Pons (tissue), 1 donor: ENCODE measurements around the gene ZSWIM3.
"Not testable (repeated sequence)": the region's sequence is repeated elsewhere in the genome, so short reads cannot be mapped to it uniquely, and the experiment has no call there.

Source experiments
- DNase-seq: peaks from one replicate; pipeline ENCODE4 v3.0.0-alpha.2; 2016; ENCODE audit warnings: low spot score

ZSWIM3 gene

DNA sequence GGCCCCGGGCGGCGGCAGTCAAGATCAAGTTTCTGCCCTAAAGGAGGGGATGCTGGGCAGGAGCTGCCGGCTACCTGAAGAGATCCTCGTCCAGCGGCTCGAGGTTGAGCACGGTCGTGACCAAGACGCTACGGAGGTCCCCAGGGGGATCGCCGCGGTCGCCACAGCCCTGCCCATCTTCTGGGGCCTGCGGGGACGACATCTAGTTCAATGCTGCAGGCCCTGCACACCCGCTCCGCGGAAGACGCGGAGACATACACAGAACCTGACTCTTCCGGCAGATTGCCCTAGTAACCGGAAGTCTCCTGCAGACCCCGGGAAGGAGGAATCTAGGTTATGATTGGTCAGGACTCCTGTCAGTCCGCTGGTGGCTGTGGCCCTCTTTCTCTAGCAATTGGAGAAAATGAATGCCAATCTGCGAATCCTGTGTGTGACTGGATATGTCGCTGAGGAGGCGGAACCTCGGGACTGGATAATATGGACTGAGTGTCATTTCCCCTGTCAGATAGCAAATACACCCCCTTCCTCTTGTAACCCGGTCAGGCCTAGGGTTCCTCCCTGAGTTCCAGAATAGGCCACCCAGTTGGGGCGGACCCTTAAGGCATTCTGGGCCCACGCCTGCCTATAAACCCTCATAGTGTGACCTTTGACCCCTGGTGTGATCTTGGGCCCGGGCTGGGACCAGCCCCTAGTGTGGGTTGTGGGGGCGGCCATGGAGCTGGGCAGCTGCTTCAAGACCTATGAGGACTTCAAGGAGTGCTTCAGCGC, at the start of gene ZSWIM3, which contains the start of gene ACOT8:
Gene ZSWIM3, plus strand, starts transcription at position 501 of the 768 bp plus-strand sequence. Its CDS starts 212 bp downstream, at position 713.
Gene ACOT8, minus strand, starts transcription at position 279 of the 768 bp plus-strand sequence. Its CDS starts 77 bp downstream, at position 202.
- DNase-seq: peak; percentile 100

DNA sequence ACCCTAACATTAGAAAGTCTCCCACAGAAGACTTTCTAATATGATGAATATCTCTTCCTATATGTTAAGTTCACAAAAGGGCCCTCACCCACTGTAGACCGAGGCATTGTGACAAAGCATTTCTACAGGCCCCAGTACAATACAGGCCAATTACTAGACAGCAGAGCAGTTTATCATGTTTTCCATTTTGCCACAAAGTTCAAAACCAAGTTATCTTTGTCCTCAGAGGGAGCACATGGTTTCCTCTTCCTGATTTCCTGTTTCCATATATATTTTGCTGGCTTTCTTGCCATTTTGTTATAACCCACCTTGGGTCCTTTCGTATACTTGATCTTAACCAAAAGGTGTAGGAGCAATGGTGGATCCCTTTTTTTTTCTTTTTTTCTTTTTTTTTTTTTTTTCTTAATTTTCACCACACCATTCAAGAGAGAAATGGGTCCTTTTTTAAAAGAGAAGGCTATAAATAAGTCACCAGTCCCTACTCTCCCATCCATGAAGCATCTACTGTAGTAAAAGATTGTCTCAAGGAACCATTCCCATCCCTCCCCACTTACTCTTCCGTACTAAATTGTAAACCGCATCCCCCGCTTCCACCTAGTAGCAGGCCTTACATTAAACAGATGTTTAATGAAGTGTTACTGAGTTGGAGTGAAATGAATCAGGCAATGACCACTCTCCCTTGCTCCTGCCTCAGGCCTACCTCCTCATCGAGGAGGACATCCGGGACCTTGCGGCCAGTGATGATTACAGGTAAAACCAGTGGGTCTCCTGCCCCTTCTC, 47.0 kb upstream of the ZSWIM3 start:
- no peak for DNase-seq

DNA sequence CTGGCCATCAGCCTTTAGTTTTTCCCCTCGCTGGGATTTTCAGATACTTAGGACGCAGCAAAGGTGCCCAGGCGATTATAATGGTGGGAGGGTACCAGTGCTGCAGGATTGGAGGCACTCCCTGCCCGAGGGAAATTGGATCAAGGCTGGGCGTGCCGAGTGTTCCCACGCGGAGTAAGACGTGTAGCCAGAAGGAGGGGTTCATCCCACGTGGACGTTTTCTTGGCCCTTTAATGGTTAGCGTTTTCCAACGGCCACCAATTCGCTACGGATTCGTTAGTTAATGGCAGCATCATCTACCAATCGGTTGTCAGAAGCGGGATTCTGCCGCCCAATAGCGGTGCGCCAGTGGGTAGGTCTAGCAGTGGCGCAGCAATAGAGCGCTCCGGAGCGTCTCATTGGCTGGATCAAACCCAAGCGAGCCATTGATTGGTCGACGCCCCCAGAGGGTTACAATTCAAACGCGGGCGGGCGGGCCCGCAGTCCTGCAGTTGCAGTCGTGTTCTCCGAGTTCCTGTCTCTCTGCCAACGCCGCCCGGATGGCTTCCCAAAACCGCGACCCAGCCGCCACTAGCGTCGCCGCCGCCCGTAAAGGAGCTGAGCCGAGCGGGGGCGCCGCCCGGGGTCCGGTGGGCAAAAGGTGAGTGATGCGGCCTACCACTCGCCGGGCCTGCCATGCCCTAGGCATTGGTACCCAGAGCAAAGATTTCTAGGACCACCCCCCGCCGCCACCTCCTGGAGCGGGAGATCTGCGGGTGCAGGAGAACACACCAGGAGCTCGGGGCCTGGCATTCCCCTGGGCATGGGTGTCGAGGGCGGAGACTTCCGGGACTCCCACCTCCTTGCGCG, 45.0 kb upstream of the ZSWIM3 start, which contains the start of gene UBE2C:
Gene UBE2C, plus strand, starts transcription at position 488 of the 849 bp plus-strand sequence. Its CDS starts 52 bp downstream, at position 540.
- DNase-seq: peak; percentile 99

DNA sequence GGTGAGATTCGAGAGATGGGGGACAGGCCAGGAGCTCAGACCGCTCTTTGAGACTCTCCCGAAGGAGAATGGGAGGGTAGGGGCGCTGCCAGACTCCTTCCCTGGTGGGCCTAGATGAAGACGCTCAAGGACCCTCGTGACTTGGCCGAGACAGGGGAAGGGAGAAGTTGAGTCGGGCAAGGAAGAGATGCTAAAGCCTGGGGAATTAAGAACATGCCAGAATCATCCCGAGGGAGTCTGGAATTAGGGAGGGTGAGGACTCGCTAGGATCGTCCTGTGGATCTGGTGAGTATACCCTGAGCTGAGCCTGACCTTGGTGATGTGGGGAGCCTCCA, 44.4 kb upstream of the ZSWIM3 start:
- DNase-seq: no peak

DNA sequence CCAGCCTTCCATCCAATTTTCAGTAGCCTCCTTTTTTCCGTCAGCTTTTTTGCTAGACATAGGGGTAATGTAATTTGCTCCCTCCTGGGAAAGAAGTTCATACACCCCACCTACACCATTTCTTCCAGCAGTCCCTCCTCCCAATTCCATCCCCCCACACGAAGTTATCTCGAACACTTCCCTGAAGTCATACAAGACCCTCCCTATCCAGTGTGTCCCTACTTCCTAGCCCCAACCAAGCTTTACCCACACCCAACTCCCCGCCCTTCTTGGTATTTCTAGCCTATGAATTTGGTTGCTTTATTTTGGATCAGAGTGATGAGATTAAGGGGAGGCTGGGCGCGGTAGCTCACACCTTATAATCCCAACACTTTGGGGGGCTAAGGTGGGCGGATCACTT, 43.9 kb upstream of the ZSWIM3 start:
- DNase-seq: no peak

DNA sequence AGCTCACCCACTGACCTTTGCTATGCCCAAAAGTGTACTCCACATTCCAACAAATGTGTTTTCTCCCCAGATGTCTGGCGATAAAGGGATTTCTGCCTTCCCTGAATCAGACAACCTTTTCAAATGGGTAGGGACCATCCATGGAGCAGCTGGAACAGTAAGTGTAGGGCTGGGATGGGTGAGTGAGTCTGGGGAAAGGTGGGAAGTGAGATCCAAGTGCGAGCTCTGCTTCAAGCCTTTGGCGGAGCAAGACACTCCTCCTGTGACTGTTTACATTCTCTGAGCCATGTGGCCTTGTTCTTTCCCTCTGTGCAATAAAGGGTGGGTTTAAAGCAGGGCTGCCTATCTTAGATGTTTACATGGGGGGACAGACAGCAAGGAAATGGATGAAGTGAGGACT, 43.1 kb upstream of the ZSWIM3 start:
- no peak for DNase-seq

DNA sequence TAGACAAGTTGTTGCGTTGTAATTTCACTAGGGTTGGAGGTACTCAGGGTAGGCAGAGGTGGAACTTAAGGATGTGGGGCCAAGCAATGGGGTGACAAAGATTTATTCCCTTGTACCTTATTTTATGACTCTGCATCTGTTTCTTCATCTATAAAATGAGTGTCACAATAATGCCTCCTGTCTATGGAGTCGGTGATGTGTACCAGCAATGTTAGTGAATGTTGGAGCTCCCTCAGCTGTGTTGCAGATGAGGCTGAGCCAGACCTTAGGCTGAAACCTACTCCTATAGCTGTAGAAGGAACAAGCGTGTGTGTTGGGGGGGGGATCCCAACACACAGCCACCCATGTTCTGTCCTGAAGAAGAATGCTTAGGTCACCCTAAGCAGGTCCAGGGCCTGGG, 40.5 kb upstream of the ZSWIM3 start:
- DNase-seq: no peak

DNA sequence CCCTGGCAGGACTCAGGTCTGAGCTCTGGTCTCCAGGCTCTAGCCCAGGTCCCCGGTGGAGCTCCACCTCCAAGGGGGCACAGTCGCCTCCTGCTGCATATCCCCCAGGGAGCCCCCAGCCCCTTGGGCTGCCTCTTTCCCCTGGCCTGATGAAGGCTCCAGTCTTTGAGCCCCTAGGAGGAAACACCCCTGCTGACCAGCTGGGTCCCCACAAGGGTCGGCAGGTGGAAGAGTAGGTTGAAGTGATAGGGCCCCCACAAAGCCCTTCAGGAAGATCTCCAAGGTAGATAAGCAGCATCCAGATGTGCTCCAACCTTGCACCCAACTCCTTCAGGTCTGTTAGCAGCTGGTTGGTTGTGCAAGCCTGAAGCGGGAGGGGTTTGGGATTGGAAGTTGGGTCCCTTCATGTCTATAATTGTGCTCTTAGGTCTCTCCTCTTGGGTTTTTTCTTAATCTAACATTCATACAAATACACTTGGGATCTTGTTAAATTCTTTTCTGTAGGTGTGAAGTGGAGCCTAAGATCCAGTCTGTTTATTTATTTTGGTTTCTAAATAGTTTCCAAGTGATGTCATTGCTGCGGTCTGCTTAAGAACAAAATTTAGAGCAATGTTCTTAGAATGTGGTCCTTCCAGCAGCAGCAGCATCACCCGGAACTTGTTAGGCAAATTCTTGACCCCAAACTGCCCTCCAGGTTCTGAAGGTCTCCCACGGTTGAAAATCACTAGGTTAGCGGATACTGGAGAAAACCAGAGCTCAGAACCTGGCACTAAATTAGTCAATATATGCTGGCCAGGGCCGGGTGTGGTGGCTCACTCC, 39.8 kb upstream of the ZSWIM3 start:
- DNase-seq: no peak

DNA sequence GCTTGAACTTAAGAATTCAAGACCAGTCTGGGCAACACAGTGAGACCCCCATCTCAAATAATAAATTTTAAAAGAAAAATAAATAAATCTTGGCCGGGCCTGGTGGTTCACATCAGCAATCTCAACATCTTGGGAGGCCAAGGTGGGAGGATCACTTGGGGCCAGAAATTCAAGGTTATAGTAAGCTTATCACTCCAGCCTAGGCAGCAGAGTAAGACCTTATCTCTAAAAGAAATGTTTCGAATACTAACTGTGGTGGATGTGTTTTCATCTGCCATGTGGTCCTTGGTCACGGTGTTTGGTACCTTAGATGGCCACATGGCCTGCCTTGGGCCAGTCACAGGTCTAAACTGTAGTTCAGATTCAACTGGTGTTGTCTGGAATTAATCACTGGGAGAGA, 39.2 kb upstream of the ZSWIM3 start:
- no peak for DNase-seq

DNA sequence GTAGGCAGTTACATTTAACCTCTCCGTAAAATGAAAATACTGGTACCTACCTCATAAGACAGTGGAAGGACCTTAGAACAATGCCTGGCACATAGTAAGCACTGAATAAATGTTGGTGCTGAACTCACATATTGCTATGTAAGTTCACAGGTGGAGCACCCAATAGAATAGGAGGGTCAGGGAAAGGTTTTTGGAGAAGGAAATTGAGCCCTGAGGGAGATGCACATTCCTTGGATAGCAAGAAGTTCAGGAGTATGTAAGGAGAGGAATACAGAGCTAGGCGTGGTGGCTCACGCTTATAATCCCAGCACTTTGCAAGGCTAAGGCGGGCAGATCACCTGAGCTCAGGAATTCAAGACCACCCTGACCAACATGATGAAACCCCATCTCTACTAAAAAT, 37.9 kb upstream of the ZSWIM3 start:
- no peak for DNase-seq

DNA sequence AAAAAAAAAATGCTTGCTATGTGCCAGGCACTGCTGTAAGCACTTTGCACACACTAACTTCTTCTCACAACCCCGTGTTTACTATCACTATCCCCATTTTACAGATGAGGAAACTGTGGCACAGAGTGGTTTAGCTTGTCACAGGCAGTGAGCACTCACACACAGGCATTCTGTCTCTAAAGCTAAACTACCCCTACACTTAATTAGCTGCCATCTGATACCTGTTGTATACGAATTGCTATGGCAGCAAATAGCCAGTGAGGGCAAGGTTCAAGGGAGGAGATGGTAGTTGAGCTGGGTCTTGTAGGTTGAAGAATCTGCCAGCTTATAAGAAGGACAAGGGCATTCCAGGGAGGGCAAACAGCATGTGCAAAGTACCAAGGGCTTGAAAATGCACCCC, 35.5 kb upstream of the ZSWIM3 start:
- DNase-seq: no peak

DNA sequence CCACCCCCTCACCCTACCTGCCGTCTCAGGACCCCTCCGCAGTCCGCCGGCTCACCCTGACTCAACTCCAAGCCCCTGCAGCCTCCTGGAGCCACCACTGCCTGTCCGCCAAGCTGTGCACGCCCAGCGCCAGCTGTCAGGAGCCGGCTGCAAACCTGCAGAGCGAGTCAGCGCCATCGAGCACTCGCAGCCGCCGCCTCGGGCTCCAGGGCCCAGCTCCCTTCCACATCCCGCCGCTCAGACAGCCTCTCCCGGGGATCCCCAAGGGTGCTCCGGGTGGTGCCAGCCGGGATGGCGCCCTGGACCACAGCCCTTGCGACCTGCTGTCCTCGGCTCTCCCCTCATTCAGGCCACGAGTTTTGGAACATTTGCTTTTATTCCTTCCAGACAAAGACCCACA, 34.6 kb upstream of the ZSWIM3 start:
- DNase-seq: no peak

DNA sequence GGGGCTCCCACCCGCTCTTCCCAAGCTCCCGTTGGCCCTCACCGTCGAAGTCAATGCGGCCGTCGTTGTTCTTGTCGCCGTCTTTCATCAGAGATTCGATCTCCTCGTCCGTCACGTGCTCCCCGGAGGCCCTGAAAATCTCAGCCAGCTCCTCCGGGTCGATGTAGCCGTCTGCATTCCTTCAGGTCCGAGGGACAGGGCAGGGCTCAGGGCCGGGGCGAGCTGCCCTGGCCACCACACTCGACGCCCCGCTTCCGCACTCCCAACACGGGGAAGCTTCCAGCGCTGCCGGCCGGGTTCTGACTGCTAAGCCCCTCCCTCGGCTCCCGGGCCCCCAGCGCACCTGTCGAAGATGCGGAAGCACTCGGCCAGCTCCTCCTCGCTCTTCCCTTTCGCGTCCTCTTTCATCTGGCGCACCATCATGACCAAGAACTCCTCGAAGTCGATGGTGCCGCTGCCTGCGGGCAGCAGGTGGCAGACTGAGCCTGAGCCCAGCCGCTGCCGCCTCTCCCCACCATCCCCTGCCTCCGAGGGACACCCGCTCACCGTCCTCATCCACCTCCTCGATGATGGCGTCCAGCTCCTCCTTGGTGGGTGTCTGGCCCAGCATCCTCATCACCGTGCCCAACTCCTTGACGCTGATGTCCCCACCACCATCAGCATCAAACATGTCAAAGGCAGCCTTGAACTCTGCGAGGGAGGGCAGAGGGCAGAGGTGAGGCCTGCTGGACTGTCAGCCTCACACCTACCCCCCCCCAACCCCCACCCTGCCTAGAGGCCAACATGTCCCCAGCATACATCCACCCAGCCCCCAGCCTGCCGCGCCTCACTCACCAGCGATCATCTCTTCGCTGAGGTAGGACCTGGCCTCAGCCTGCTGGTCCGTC, 33.2 kb upstream of the ZSWIM3 start:
- no peak for DNase-seq

DNA sequence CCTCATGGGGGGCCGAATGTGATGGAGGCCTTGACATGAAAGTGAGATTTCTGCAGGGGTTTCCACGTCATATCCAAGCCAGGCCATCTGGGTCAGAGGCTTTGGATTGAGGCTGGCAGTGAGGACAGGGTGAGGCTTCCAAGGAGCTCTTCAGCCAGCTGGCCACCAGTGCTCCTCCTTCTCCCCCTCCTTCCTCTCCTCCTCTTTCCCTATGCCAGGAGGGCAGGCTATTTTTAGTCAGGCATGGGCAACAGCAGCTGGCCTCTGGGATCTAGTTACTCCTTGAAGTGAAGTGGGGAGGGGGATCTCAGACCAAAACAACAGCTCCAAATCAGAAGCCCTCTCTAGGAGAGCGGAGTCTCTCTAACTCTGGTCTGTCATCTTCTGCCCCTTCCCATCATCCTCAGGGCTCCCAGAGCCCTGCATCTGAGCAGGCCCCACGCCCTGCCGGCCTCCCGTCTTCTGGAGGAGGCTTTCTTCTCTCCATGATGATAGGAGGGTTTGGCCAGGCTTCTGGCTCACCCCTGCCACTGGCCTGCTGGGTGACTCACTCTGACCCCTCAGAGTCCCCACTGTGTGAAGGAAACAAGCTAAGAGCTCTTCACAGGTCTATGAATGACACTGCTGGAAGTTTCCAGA, 30.9 kb upstream of the ZSWIM3 start:
- no peak for DNase-seq

DNA sequence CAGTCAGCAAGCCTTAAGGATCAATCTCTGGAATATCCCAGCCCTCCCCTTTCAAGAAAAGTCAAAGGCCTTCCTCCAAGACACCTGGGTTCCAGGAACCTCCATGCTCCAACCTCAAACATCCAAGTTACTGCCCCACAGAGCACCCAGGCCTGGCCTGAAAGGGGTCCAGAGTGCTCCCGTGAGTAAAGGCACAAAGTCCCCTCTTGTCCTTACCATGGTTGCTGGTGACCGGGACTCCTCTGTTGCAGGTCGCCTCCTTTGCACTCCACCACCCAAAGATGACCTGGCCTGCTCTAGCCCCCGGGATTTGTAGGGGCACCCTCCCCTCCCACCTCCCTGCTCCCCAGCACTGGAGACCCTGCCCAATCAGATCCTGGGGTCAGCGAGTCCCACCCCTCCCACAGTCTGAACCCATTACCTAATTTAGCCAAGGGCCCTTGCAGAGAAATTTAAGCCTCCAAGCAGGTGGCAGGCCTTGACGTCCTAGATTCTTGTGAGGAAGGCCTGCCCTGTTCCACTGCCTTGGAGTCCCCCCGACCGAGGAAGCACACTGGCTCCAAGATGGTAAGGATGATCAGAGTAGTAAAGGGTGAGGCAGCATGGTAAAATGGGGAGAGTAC, 30.3 kb upstream of the ZSWIM3 start, which contains the start of gene TNNC2:
Gene TNNC2, minus strand, starts transcription at position 283 of the 623 bp plus-strand sequence. Its CDS starts 64 bp downstream, at position 219.
- no peak for DNase-seq

DNA sequence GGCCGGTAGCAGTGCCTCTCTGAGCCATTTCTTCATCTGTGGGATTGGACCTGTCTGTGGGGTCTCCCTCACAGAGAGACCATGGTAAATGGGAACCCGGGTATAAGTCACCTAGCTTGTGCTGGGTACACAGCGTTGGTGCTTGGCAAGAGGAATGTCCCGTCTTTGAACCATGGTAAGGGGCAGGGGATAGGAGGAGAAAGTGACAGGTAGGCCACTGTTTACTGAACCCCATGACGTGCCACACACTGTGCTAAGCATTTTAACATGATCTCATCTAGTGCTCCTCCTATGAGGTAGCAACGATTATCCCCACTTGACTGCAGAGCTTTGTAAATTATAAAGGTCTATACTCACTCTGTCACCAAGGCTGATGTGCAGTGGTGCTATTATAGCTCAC, 29.7 kb upstream of the ZSWIM3 start:
- DNase-seq: no peak

DNA sequence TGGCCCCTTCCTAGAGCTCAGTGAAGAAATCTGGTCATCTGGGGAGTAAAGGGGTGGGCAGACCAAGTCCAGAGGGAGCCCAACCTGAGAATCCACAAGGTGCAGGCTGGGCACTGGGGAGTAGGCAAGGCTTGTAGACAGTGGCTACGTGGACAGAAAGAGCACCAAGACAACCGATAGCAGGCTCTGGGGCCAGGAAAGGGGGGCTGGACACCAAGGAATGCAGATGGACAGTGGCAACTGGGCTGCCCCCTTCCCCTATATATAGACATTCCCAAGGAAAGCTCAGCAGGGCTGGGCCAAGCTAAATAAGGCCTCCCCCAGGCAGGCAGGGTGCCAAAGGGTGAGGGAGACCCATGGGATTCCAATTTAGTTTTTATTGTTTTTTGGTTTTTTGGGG, 28.8 kb upstream of the ZSWIM3 start:
- no peak for DNase-seq

DNA sequence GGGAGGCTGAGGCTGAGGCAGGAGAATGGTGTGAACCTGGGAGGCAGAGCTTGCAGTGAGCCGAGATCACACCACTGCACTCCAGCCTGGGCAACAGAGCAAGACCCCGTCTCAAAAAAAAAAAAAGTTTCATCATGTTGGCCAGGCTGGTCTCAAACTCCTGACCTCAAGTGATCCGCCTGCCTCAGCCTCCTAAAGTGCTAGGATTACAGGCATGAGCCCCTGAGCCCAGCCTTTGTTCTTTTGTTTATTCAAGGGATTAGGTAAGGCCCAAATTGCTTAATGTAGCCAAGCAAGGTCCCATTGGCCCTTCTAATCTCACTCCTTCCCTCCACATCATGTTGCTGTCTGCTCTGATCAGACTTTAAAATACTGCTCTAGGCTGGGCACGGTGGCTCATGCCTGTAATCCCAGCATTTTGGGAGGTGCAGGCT, 27.7 kb upstream of the ZSWIM3 start:
- not testable (repeated sequence) for DNase-seq

DNA sequence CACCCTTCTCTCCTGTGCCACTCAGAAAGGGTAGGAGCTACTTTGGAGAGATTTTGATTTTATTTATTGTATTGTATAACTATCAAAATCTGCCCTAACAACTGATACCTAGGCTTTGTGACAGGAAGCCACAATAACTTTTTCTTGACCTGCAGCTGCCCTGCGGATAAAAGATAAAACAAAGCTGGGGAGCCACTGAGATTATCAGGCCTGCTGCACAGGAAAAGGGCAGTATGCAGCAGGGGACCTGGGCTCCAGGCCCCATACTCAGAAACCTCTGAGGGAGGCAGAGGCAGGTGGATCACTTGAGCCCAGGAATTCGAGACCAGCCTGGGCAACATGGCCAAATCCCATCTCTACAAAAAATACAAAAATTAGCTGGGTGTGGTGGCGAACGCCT, 24.8 kb upstream of the ZSWIM3 start:
- no peak for DNase-seq
